ENCODE measurements around the gene ZNF385B.

ZNF385B gene

DNA sequence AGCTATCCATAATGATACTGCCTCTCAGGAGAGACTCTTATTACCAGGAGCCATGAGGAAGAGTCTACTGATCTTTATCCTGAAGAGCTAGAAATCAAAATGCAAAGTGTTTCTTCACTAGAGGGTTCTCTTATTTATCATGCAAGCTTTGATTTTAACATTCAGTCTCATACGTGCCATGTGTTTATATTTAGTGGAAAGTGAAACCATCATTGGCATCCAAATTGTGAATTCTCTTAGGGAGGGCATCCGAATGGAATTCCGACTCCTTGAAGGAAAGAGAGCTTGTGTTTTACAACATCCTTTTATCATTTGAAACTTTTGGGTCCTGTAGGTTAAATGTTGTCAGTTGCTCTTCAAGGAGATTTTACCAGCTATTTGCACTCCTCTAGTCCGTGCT is 426.4 kb downstream of the ZNF385B start:
- no peak for DNase-seq (ENCODE audit: low read depth)
- no peak for TF ChIP-seq CTCF (conservative IDR thresholded peaks at IDR 0.05; ENCODE audit: control insufficient read depth, insufficient read depth, low read depth, low read length)
- no peak overlapping the region for H3K4me3 ChIP-seq (ENCODE audit: control insufficient read depth, low read depth, low read length)

- TF ChIP-seq CTCF (conservative IDR thresholded peaks at IDR 0.05; ENCODE audit: control insufficient read depth, insufficient read depth, low read depth, low read length), result no peak
- H3K4me3 ChIP-seq (ENCODE audit: control insufficient read depth, low read depth, low read length), result no peak overlapping the region
- DNase-seq (ENCODE audit: low read depth), result no peak
These were observed 427.1 kb downstream of the ZNF385B start for GRCh38 chr2:179434357-179434756.

DNA sequence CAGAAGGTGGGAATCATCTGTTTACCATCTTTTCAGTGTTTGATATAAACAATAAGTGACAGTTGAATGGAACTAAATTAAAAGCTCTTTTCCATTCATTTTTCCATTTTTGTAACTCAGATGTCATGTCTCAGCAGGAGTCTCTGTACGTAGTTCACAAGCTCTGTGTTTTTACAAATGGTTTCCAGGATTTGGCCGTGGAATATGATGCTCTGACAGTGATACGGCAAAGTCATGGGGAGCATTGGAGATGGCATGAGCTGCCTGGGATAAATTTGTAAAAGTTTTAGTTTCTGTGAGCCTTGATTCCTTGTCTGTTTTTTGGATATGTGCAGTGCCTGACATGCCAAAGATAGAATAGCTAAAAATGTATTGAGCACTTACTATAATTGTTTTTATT is 428.7 kb downstream of the ZNF385B start:
- no peak for DNase-seq (ENCODE audit: low read depth)
- H3K4me3 ChIP-seq (ENCODE audit: control insufficient read depth, low read depth, low read length), result no peak overlapping the region
- TF ChIP-seq CTCF (conservative IDR thresholded peaks at IDR 0.05; ENCODE audit: control insufficient read depth, insufficient read depth, low read depth, low read length), result no peak

DNA sequence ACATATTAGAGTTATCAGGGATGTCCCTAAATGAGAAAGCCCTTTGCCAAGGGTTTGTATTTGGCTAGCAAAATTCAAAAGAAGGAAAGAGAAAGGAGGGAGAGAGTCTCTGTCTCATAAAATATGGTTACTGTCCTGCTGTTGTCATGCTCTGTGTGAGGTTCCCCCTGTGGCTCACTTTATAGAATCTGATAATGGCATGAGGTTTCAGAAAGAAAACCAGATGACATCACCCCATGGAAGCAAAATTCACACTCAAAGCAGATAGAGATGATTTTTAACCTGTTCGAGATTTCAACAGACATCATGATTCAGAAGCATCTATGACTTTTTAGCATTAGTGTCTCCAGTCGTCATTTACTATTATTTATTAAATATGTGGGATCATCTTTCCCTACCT is 431.8 kb downstream of the ZNF385B start:
- no peak overlapping the region for H3K4me3 ChIP-seq (ENCODE audit: control insufficient read depth, low read depth, low read length)
- no peak for TF ChIP-seq CTCF (conservative IDR thresholded peaks at IDR 0.05; ENCODE audit: control insufficient read depth, insufficient read depth, low read depth, low read length)
- no peak for DNase-seq (ENCODE audit: low read depth)

- DNase-seq (ENCODE audit: low read depth), result no peak
- no peak overlapping the region for H3K4me3 ChIP-seq (ENCODE audit: control insufficient read depth, low read depth, low read length)
- TF ChIP-seq CTCF (conservative IDR thresholded peaks at IDR 0.05; ENCODE audit: control insufficient read depth, insufficient read depth, low read depth, low read length), result no peak
These were observed 432.3 kb downstream of the ZNF385B start for GRCh38 chr2:179429060-179429471.

- no peak for DNase-seq (ENCODE audit: low read depth)
- H3K4me3 ChIP-seq (ENCODE audit: control insufficient read depth, low read depth, low read length), result no peak overlapping the region
- no peak for TF ChIP-seq CTCF (conservative IDR thresholded peaks at IDR 0.05; ENCODE audit: control insufficient read depth, insufficient read depth, low read depth, low read length)
These were observed 432.8 kb downstream of the ZNF385B start for GRCh38 chr2:179428649-179429048.

DNA sequence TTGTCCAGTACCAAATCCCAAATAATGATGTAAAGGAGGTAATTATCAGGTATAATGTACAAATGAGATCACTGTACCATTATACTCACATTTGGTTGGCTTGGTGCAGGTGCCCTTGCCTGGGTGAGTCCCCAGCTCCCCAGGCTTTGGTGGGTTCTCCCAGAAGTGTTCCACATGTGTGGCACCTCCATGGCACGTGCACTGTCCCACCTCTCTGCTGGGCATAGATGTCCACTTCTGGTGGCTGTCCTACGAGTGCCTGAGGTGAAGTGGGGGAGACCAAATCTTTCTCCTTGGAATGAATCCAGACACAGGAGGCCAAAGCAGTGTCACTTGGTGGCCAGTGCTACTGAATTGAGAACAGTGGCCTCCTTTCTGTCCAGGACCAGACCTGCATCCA is 434.3 kb downstream of the ZNF385B start:
- DNase-seq (ENCODE audit: low read depth), result no peak
- no peak for TF ChIP-seq CTCF (conservative IDR thresholded peaks at IDR 0.05; ENCODE audit: control insufficient read depth, insufficient read depth, low read depth, low read length)
- no peak overlapping the region for H3K4me3 ChIP-seq (ENCODE audit: control insufficient read depth, low read depth, low read length)
